Measurements from ENCODE around the gene HSBP1.
A peak's percentile ranks its signal among the peaks of the same experiment; 100 is the strongest.

The HSBP1 gene

GRCh38 chr16:83789642-83790401 lies 18.0 kb upstream of the HSBP1 start:
- in situ Hi-C loops (cut with HindIII; ENCODE audit: low pct_unique_long_range_greater_than_20kb, low sequenced_read_pairs) = no loop called here
- TF ChIP-seq JUND (IDR thresholded peaks at IDR 0.05; ENCODE audit: low read depth) = no peak
- DNase-seq (ENCODE audit: low read depth in 1 of 2, low spot score in 1 of 2) = no peak

- DNase-seq (ENCODE audit: low read depth in 1 of 2, low spot score in 1 of 2) = no peak
- in situ Hi-C loops (cut with HindIII; ENCODE audit: low pct_unique_long_range_greater_than_20kb, low sequenced_read_pairs) = no loop called here
- no peak for TF ChIP-seq JUND (IDR thresholded peaks at IDR 0.05; ENCODE audit: low read depth)
Measured at GRCh38 chr16:83791916-83792315, 15.9 kb upstream of the HSBP1 start.

- in situ Hi-C loops (cut with HindIII; ENCODE audit: low pct_unique_long_range_greater_than_20kb, low sequenced_read_pairs) = no loop called here
- TF ChIP-seq JUND (IDR thresholded peaks at IDR 0.05; ENCODE audit: low read depth) = no peak
- peak in 1 of 2 experiments; percentile 46 for DNase-seq (ENCODE audit: low read depth in 1 of 2, low spot score in 1 of 2)
Measured at GRCh38 chr16:83792391-83792790, 15.4 kb upstream of the HSBP1 start.

DNA sequence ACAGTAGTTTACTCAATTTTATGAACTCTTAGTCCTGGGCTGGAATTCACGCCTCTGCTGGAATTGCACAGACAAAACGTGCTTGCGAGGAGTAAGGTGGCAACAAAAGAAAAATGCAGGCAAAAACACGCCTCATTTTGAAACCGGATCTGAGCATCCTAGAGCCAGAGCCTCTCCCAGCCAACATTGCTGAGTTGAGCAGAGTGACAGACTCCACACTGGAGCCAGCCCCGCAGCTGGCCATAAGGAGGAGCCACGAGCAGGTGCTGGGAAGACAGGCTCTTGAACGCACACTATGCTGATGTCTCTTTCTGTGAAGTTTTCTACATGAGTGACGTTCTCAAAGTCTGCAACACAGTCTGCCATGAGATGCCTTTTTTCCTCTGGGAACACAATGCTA lies 14.6 kb upstream of the HSBP1 start:
- no peak for TF ChIP-seq JUND (IDR thresholded peaks at IDR 0.05; ENCODE audit: low read depth)
- in situ Hi-C loops (cut with HindIII; ENCODE audit: low pct_unique_long_range_greater_than_20kb, low sequenced_read_pairs) = no loop called here
- peak; percentile 59 to 89 for DNase-seq (ENCODE audit: low read depth in 1 of 2, low spot score in 1 of 2)

- no peak for DNase-seq (ENCODE audit: low read depth in 1 of 2, low spot score in 1 of 2)
- in situ Hi-C loops (cut with HindIII; ENCODE audit: low pct_unique_long_range_greater_than_20kb, low sequenced_read_pairs) = no loop called here
- TF ChIP-seq JUND (IDR thresholded peaks at IDR 0.05; ENCODE audit: low read depth) = no peak
Measured at GRCh38 chr16:83794860-83795554, 12.8 kb upstream of the HSBP1 start.

GRCh38 chr16:83797013-83797412 lies 10.8 kb upstream of the HSBP1 start:
- TF ChIP-seq JUND (IDR thresholded peaks at IDR 0.05; ENCODE audit: low read depth) = no peak
- in situ Hi-C loops (cut with HindIII; ENCODE audit: low pct_unique_long_range_greater_than_20kb, low sequenced_read_pairs) = no loop called here
- peak in 1 of 2 experiments; percentile 40 for DNase-seq (ENCODE audit: low read depth in 1 of 2, low spot score in 1 of 2)

DNA sequence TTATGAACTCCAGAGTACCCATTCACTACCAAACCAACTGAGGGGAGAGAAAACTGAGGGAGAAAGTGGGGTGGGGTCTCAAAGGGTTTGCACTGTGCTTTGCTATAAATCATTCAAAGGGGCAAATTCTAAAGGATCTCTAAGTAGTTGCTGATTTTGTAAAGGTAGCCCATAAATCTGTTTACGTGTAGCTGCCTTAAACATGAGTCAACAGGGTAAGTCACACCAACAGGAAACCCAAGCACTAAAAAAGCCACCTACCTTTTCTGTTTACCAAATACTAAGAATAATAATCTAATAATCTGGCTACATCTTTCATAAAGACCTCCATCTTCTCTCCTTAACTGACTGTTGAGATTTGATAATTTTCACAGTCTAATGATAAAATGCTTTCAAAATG lies 8.4 kb upstream of the HSBP1 start:
- TF ChIP-seq JUND (IDR thresholded peaks at IDR 0.05; ENCODE audit: low read depth) = no peak
- DNase-seq (ENCODE audit: low read depth in 1 of 2, low spot score in 1 of 2) = no peak
- in situ Hi-C loops (cut with HindIII; ENCODE audit: low pct_unique_long_range_greater_than_20kb, low sequenced_read_pairs) = no loop called here

DNA sequence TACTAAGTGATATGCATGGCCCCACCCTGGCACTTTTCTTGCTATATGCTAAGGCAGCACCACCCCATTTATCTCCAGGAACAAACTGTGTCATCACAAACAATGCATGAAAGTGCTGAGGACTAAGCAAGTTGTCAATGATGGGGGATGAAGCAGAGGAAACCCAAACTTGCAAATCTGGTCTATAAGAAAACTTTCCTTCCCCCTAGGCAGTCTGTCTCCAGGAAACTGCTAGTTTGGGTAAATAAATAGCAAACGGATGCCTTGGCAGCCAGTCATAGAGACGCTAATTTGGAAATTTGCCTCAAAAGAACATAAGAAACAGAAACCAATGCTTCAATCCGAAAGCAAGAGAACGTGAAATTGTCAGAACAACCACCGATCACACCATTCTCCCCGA lies 5.6 kb upstream of the HSBP1 start:
- peak; percentile 71 for TF ChIP-seq JUND (IDR thresholded peaks at IDR 0.05; ENCODE audit: low read depth)
- peak; percentile 67 to 99 for DNase-seq (ENCODE audit: low read depth in 1 of 2, low spot score in 1 of 2)
- in situ Hi-C loops (cut with HindIII; ENCODE audit: low pct_unique_long_range_greater_than_20kb, low sequenced_read_pairs) = no loop called here

- peak in 1 of 2 experiments; percentile 71 for DNase-seq (ENCODE audit: low read depth in 1 of 2, low spot score in 1 of 2)
- no peak for TF ChIP-seq JUND (IDR thresholded peaks at IDR 0.05; ENCODE audit: low read depth)
- in situ Hi-C loops (cut with HindIII; ENCODE audit: low pct_unique_long_range_greater_than_20kb, low sequenced_read_pairs) = no loop called here
Measured at GRCh38 chr16:83802554-83803205, 5.1 kb upstream of the HSBP1 start.

DNA sequence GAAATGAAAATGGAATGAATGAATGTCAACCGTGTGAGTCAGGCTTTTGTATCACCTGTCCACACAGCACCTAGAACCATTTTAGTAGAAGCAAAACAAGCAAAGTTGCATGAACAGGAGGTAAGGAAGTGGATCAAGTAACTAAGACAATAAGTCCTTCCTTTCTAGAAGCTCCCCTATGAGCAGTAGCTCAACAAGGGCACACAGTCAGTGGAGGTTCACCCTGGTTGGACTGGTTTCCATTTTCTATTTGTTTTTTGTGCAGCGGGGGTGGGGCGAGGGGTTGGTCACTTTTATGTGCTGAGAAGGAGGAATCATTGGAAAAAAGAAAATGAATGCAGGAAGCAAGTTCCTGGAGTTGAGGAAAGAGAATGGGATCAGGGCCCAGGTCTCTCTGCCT lies 4.0 kb upstream of the HSBP1 start:
- peak; percentile 35 to 98 for DNase-seq (ENCODE audit: low read depth in 1 of 2, low spot score in 1 of 2)
- in situ Hi-C loops (cut with HindIII; ENCODE audit: low pct_unique_long_range_greater_than_20kb, low sequenced_read_pairs) = no loop called here
- no peak for TF ChIP-seq JUND (IDR thresholded peaks at IDR 0.05; ENCODE audit: low read depth)

GRCh38 chr16:83804366-83804765 lies 3.4 kb upstream of the HSBP1 start:
- in situ Hi-C loops (cut with HindIII; ENCODE audit: low pct_unique_long_range_greater_than_20kb, low sequenced_read_pairs) = no loop called here
- peak; percentile 59 to 98 for DNase-seq (ENCODE audit: low read depth in 1 of 2, low spot score in 1 of 2)
- no peak for TF ChIP-seq JUND (IDR thresholded peaks at IDR 0.05; ENCODE audit: low read depth)

- DNase-seq (ENCODE audit: low read depth in 1 of 2, low spot score in 1 of 2) = no peak
- in situ Hi-C loops (cut with HindIII; ENCODE audit: low pct_unique_long_range_greater_than_20kb, low sequenced_read_pairs) = no loop called here
- no peak for TF ChIP-seq JUND (IDR thresholded peaks at IDR 0.05; ENCODE audit: low read depth)
Measured at GRCh38 chr16:83806036-83806435, 1.7 kb upstream of the HSBP1 start.

DNA sequence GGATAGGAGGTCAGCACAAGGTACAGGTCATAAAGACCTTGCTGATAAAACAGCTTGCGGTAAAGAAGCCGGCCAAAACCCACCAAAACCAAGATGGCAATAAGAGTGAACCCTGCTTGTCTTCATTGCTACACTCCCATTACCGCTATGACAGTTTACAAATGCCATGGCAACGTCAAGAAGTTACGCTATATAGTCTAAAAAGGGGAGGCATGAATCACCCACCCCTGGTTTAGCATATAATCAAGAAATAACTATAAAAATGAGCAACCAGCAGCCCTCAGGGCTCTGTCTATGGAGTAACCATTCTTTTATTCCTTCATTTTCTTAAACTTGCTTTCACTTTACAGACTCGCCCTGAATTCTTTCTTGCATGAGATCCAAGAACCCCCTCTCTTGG lies 1.0 kb upstream of the HSBP1 start:
- DNase-seq (ENCODE audit: low read depth in 1 of 2, low spot score in 1 of 2) = no peak
- TF ChIP-seq JUND (IDR thresholded peaks at IDR 0.05; ENCODE audit: low read depth) = no peak
- in situ Hi-C loops (cut with HindIII; ENCODE audit: low pct_unique_long_range_greater_than_20kb, low sequenced_read_pairs) = no loop called here

All from T47D (cell line).